Measurements from ENCODE around the gene MAPK9. TPM values are rescaled to one million over a fixed set of nuclear protein-coding genes. Genes with fewer than 3 reads are reported as not detected.

Gene MAPK9
- total and polyA plus RNA-seq, 9 of the 15 experiments (the other 6 are each of a cell fraction or from before 2014, with no cell fraction given), result 4.8 to 58.0 (median 29.9) TPM

DNA sequence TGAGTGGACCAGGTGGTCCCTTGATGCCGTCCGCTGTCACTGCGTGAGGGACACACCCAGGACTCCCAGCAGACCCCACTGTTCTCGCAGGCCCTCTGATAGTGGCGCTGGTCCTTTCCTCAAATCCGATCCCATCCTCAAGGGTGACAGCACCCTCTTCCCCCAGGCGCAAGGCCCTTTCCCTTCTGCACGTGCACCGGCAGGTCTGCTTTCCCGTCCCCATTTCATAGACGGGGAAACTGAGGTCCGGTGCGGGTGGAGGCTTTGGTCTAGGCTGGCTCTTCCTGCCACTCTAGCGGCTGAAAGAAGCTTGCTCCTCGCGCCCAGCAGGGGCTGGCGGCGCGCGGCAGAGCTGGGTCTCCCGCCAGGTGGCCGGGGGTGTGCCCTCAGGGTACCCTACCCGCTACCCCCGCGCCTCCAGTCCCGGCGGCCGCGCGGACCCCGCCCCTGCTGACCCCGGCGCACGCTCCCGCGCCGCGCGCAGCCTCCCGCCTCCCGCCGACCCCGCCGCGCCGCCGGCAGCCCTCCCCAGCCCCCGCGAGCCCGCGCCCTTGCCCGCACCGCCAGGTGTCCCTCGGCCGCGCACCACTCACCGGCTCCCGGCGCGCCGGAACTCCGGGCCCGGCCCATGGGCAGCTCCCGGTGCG is 83.3 kb downstream of the MAPK9 start:
- peak overlapping the region; percentile 66 for H3K4me2 ChIP-seq (ENCODE audit: insufficient read depth, low read length)
- 12% methylated on average over 19 of the region's 65 CpGs for whole genome bisulfite sequencing (ENCODE audit: insufficient coverage, low coverage, missing lambda C conversion rate)
- H2AFZ ChIP-seq (ENCODE audit: low read depth, low read length), result peak overlapping the region; percentile 56
- peaks cover 4% of the 10 kb centered on the region for H3K9me1 ChIP-seq (ENCODE audit: control insufficient read depth, insufficient read depth, low read length)
- no peaks in the 10 kb centered on the region for H3K36me3 ChIP-seq (ENCODE audit: control insufficient read depth, insufficient read depth, low read length)
- in situ Hi-C loops (cut with MboI) (loop anchor here (10.0 kb wide), 1 partner anchor 446 kb away; no protein-coding TSS in a partner anchor), intact Hi-C loops (cut with micrococcal nuclease) (loop anchor here (10.0 kb wide), 2 partner anchors 86 to 396 kb away; partner anchors contain the start of gene MAPK9)
- ChIA-PET CTCF (ENCODE audit: low intra/inter-chr PET ratio) (interaction anchor here (1.2 kb wide), 1 partner anchor 82 kb away, joined by 6 read pairs; no protein-coding TSS in a partner anchor), POLR2A (interaction anchor here (0.6 to 1.0 kb wide), 4 partner anchors 9 to 249 kb away, joined by 3 to 4 read pairs (median 4); no protein-coding TSS in a partner anchor)
- peaks cover 0 to 32% of the 10 kb centered on the region in 2 experiments; a peak in 3 of 5 replicates for H3K27me3 ChIP-seq (ENCODE audit: control insufficient read depth in 2 of 2, insufficient read depth in 2 of 2, low read length in 2 of 2)
- ATAC-seq, result peak; percentile 43
- BruUV-seq (replicated peaks), result no TSS peak
- no peaks in the 10 kb centered on the region for H3K9me3 ChIP-seq (replicated peaks; ENCODE audit: control insufficient read depth, insufficient read depth, low read depth, low read length)
- no peak for FAIRE-seq
- H3K27ac ChIP-seq (ENCODE audit: extremely low read depth, low read depth, low read length), result no peak overlapping the region
- H3K79me2 ChIP-seq (ENCODE audit: control insufficient read depth, insufficient read depth, low read length), result no peaks in the 10 kb centered on the region
- H3K9ac ChIP-seq (ENCODE audit: insufficient read depth in 1 of 2, low read depth in 2 of 2, low read length in 2 of 2), result peak overlapping the region in 1 of 2 experiments; percentile 88; a peak in 3 of 4 replicates
- peaks cover 8 to 41% of the 10 kb centered on the region in 2 experiments; a peak in 4 of 5 replicates for H3K4me1 ChIP-seq (replicated peaks in 1 of 2; ENCODE audit: control insufficient read depth in 2 of 2, insufficient read depth in 2 of 2, low read length in 2 of 2)
- peak overlapping the region; percentile 35 for H3K4me3 ChIP-seq
- no peaks in the 10 kb centered on the region for H4K20me1 ChIP-seq (replicated peaks; ENCODE audit: control insufficient read depth, insufficient read depth, low read length)
- peak; percentile 33 to 85 (median 71) for DNase-seq (ENCODE audit: extremely low read depth in 1 of 4, low spot score in 3 of 4)
- TF ChIP-seq PHF8 (IDR thresholded peaks at IDR 0.05; ENCODE audit: borderline replicate concordance, low read length), result no peak; the same call in 1 of the 2 replicates
- TF ChIP-seq, protein P1, sequence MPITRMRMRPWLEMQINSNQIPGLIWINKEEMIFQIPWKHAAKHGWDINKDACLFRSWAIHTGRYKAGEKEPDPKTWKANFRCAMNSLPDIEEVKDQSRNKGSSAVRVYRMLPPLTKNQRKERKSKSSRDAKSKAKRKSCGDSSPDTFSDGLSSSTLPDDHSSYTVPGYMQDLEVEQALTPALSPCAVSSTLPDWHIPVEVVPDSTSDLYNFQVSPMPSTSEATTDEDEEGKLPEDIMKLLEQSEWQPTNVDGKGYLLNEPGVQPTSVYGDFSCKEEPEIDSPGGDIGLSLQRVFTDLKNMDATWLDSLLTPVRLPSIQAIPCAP (CRISPR knock-in tag; IDR thresholded peaks at IDR 0.05; ENCODE audit: borderline replicate concordance), result no peak
- no peak for TF ChIP-seq ZNF124 (CRISPR knock-in tag; IDR thresholded peaks at IDR 0.05)
- 0 out of 2 replicates have a peak, but pooled peaks have one; percentile 23 for TF ChIP-seq MAX (CRISPR knock-in tag; IDR thresholded peaks at IDR 0.05)
- TF ChIP-seq BCOR (IDR thresholded peaks at IDR 0.05), result peak; percentile 90
- TF ChIP-seq, protein P2, sequence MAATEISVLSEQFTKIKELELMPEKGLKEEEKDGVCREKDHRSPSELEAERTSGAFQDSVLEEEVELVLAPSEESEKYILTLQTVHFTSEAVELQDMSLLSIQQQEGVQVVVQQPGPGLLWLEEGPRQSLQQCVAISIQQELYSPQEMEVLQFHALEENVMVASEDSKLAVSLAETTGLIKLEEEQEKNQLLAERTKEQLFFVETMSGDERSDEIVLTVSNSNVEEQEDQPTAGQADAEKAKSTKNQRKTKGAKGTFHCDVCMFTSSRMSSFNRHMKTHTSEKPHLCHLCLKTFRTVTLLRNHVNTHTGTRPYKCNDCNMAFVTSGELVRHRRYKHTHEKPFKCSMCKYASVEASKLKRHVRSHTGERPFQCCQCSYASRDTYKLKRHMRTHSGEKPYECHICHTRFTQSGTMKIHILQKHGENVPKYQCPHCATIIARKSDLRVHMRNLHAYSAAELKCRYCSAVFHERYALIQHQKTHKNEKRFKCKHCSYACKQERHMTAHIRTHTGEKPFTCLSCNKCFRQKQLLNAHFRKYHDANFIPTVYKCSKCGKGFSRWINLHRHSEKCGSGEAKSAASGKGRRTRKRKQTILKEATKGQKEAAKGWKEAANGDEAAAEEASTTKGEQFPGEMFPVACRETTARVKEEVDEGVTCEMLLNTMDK (IDR thresholded peaks at IDR 0.05; ENCODE audit: borderline replicate concordance, insufficient read depth, low read depth, low read length, poor library complexity, severe bottlenecking), result peak; percentile 70
- TF ChIP-seq ZBTB33 (CRISPR knock-in tag; IDR thresholded peaks at IDR 0.05), result no peak
- no peak for TF ChIP-seq ZNF408 (CRISPR knock-in tag; IDR thresholded peaks at IDR 0.05; ENCODE audit: low read depth)
- 0 out of 4 replicates have a peak, but pooled peaks of 1 of the 2 experiments have one; percentile 2 for TF ChIP-seq SIN3A (IDR thresholded peaks at IDR 0.05; ENCODE audit: borderline replicate concordance in 2 of 2, control insufficient read depth in 1 of 2, low read depth in 2 of 2, low read length in 2 of 2)
- TF ChIP-seq CREB1 (IDR thresholded peaks at IDR 0.05), result no peak
- TF ChIP-seq CREB1 (CRISPR knock-in tag; IDR thresholded peaks at IDR 0.05), result no peak
- TF ChIP-seq SMAD1 (IDR thresholded peaks at IDR 0.05; ENCODE audit: low read depth, low read length, partially characterized antibody), result no peak
- no peak for TF ChIP-seq SMARCE1 (IDR thresholded peaks at IDR 0.05)
- TF ChIP-seq CBX3 (IDR thresholded peaks at IDR 0.05; ENCODE audit: borderline replicate concordance in 1 of 2, low read length in 2 of 2), result no peak

All from K562 (cell line).